CD14-positive monocyte (primary cell): Measurements from ENCODE around the gene GPC5. TPM values are rescaled to one million over a fixed set of nuclear protein-coding genes. Genes with fewer than 3 reads are reported as not detected.

ENCODE experiments used
- DNase-seq, 3 donors: peaks; one replicate each; pipeline ENCODE4 v3.0.0-alpha.2; 2011 to 2022
- H2AFZ ChIP-seq: 2 replicates; pipeline ENCODE4 v1.6.0; 2012; ENCODE audit warnings: mild to moderate bottlenecking, low read depth, low read length, inconsistent platforms; ENCODE audit not compliant: insufficient read depth, poor library complexity, severe bottlenecking
- H3K27ac ChIP-seq, 2 donors: 1 replicate in 1 of 2; 2 replicates in 1 of 2; pipeline ENCODE4 v1.5.1; 2012 to 2013; ENCODE audit warnings: low read length in 2 of 2, control low read depth in 1 of 2, inconsistent platforms in 1 of 2, low read depth in 1 of 2, mild to moderate bottlenecking in 1 of 2
- H3K27me3 ChIP-seq, 2 donors: one replicate each; pipeline versions ENCODE4 v1.6.0 to v1.6.1; 2011 to 2013; ENCODE audit warnings: low read length in 2 of 2; ENCODE audit not compliant: control insufficient read depth in 2 of 2, insufficient read depth in 2 of 2
- H3K36me3 ChIP-seq, 2 donors: replicated peaks in 1 of 2; 1 replicate in 1 of 2; 2 replicates in 1 of 2; pipeline versions ENCODE4 v1.5.1 to v1.6.1; 2012 to 2013; ENCODE audit warnings: low read length in 2 of 2, control low read depth in 1 of 2, inconsistent platforms in 1 of 2, mild to moderate bottlenecking in 1 of 2; ENCODE audit not compliant: insufficient read depth in 2 of 2, control insufficient read depth in 1 of 2
- H3K4me1 ChIP-seq, 2 donors: 1 replicate in 1 of 2; 2 replicates in 1 of 2; pipeline versions ENCODE4 v1.5.1 to v1.6.1; 2012 to 2013; ENCODE audit warnings: low read length in 2 of 2, control low read depth in 1 of 2, inconsistent platforms in 1 of 2, mild to moderate bottlenecking in 1 of 2, moderate library complexity in 1 of 2; ENCODE audit not compliant: insufficient read depth in 2 of 2, control insufficient read depth in 1 of 2
- H3K4me2 ChIP-seq: replicated peaks from 2 replicates; pipeline ENCODE3; 2012; ENCODE audit warnings: low read length, moderate library complexity, mild to moderate bottlenecking; ENCODE audit not compliant: poor library complexity, severe bottlenecking; ENCODE audit errors: extremely low read depth
- H3K4me3 ChIP-seq, 3 experiments: fragments of 200-600 bp in 1 of 3; sonication (generic) in 1 of 3; replicated peaks in 1 of 3; 1 replicate in 2 of 3; 2 replicates in 1 of 3; pipeline ENCODE4 v1.5.1; 2011 to 2013; ENCODE audit warnings: low read length in 3 of 3, mild to moderate bottlenecking in 3 of 3, control low read depth in 2 of 3, low read depth in 2 of 3, inconsistent platforms in 1 of 3, moderate library complexity in 1 of 3
- H3K79me2 ChIP-seq: 2 replicates; pipeline ENCODE4 v1.6.0; 2012; ENCODE audit warnings: mild to moderate bottlenecking, control low read depth, inconsistent platforms, low read length, moderate library complexity; ENCODE audit not compliant: insufficient read depth
- H3K9ac ChIP-seq: 2 replicates; pipeline ENCODE4 v1.6.0; 2017; ENCODE audit warnings: low read length, mild to moderate bottlenecking; ENCODE audit not compliant: insufficient read depth, poor library complexity, severe bottlenecking
- H3K9me3 ChIP-seq, 2 donors: replicated peaks in 1 of 2; 1 replicate in 1 of 2; 2 replicates in 1 of 2; pipeline versions ENCODE4 v1.5.1 to v1.6.1; 2012 to 2013; ENCODE audit warnings: low read length in 2 of 2, control low read depth in 1 of 2; ENCODE audit not compliant: control insufficient read depth in 1 of 2, insufficient read depth in 1 of 2
- H4K20me1 ChIP-seq: 2 replicates; pipeline ENCODE4 v1.6.0; 2012; ENCODE audit warnings: mild to moderate bottlenecking, low read length, control low read depth, moderate library complexity; ENCODE audit not compliant: insufficient read depth
- H3K27ac Mint-ChIP-seq, 7 donors: one replicate each; pipeline ENCODE4 v1.8.0; 2020; ENCODE audit warnings: mild to moderate bottlenecking in 7 of 7, mixed read lengths in 7 of 7, moderate library complexity in 6 of 7, inconsistent platforms in 2 of 7
- H3K27me3 Mint-ChIP-seq, 3 donors: one replicate each; pipeline ENCODE4 v1.8.0; 2021 to 2022; ENCODE audit warnings: low read depth in 3 of 3, mild to moderate bottlenecking in 3 of 3, mixed read lengths in 3 of 3, moderate library complexity in 3 of 3, inconsistent platforms in 1 of 3
- H3K36me3 Mint-ChIP-seq, 2 donors: one replicate each; pipeline ENCODE4 v1.8.0; 2020; ENCODE audit warnings: mixed read lengths in 2 of 2, inconsistent platforms in 1 of 2, mild to moderate bottlenecking in 1 of 2
- H3K4me1 Mint-ChIP-seq: one replicate; pipeline ENCODE4 v1.8.0; 2020; ENCODE audit warnings: mild to moderate bottlenecking, mixed read lengths
- H3K4me3 Mint-ChIP-seq, 2 donors: one replicate each; pipeline ENCODE4 v1.8.0; 2020; ENCODE audit warnings: mild to moderate bottlenecking in 2 of 2, mixed read lengths in 2 of 2, moderate library complexity in 1 of 2
- H3K9me3 Mint-ChIP-seq, 7 donors: one replicate each; pipeline ENCODE4 v1.8.0; 2020 to 2022; ENCODE audit warnings: mixed read lengths in 7 of 7, mild to moderate bottlenecking in 6 of 7, moderate library complexity in 6 of 7, inconsistent platforms in 2 of 7
- CTCF ChIP-seq: fragments of 200-600 bp; IDR thresholded peaks from one replicate; pipeline ENCODE4 v1.8.0; 2022; ENCODE audit warnings: antibody characterized with exemption, mild to moderate bottlenecking
- WGBS: methylation state at CpG from one replicate; pipeline ENCODE4 v1.1.5; 2013; ENCODE audit warnings: missing lambda C conversion rate; ENCODE audit not compliant: insufficient coverage; 5-methylcytosine and 5-hydroxymethylcytosine counted together
- intact Hi-C, 2 donors: fragments of 100-400 bp; cut with micrococcal nuclease; formaldehyde crosslinking; loops; one replicate each; pipeline versions ENCODE4 v1.15.0 to v1.15.1; 2023
- polyA plus RNA-seq, 3 donors: library from polyadenylated mRNA; depleted of rRNA in 1 of 3; unstranded in 2 of 3; stranded (reverse) in 1 of 3; fragments of 300-500 nt in 2 of 3; fragments of >200 nt in 1 of 3; fragmentation: Illumina TruSeq in 2 of 3; gene quantifications; 1 replicate in 2 of 3; 2 replicates in 1 of 3; pipeline ENCODE4 v1.2.3, GENCODE V29; 2012 to 2021

GPC5 gene
- polyA plus RNA-seq, 3 donors = not detected

GRCh38 chr13:91596842-91597241, 198.4 kb downstream of the GPC5 start:
- Mint-ChIP-seq H3K36me3 (no peaks in the 10 kb centered on the region), H3K27ac (no peak overlapping the region), H3K4me3 (no peak overlapping the region), H3K4me1 (no peaks in the 10 kb centered on the region), H3K9me3 (peaks cover 0 to 9% (median 3%) of the 10 kb centered on the region in 7 donors), H3K27me3 (no peaks in the 10 kb centered on the region)
- 83% methylated on average over 1 of the region's 2 CpGs for WGBS
- Histone ChIP-seq H3K4me1 (no peaks in the 10 kb centered on the region), H3K79me2 (no peaks in the 10 kb centered on the region), H4K20me1 (no peaks in the 10 kb centered on the region), H3K9me3 (peaks cover 5 to 11% of the 10 kb centered on the region in 2 donors), H3K36me3 (no peaks in the 10 kb centered on the region), H3K9ac (no peak overlapping the region), H3K27me3 (no peaks in the 10 kb centered on the region), H3K4me3 (no peak overlapping the region), H3K4me2 (no peak overlapping the region), H3K27ac (no peak overlapping the region), H2AFZ (no peak overlapping the region)
- intact Hi-C loops = no loop called here
- no peak for DNase-seq
- TF ChIP-seq CTCF = no peak

- H3K36me3 ChIP-seq = no peaks in the 10 kb centered on the region
- no peaks in the 10 kb centered on the region for H4K20me1 ChIP-seq
- Mint-ChIP-seq H3K4me1 (no peaks in the 10 kb centered on the region), H3K4me3 (no peak overlapping the region), H3K9me3 (peaks cover 0 to 4% (median 0%) of the 10 kb centered on the region in 7 donors), H3K27ac (no peak overlapping the region), H3K27me3 (no peaks in the 10 kb centered on the region), H3K36me3 (no peaks in the 10 kb centered on the region)
- H3K4me2 ChIP-seq = no peak overlapping the region
- no peaks in the 10 kb centered on the region for H3K9me3 ChIP-seq
- no peak for TF ChIP-seq CTCF
- DNase-seq = no peak
- H3K27me3 ChIP-seq = no peaks in the 10 kb centered on the region
- no peaks in the 10 kb centered on the region for H3K4me1 ChIP-seq
- H2AFZ ChIP-seq = no peak overlapping the region
- no peaks in the 10 kb centered on the region for H3K79me2 ChIP-seq
- H3K27ac ChIP-seq = no peak overlapping the region
- intact Hi-C loops = no loop called here
- no peak overlapping the region for H3K9ac ChIP-seq
- H3K4me3 ChIP-seq = no peak overlapping the region
Observed at GRCh38 chr13:91598655-91599054, 200.2 kb downstream of the GPC5 start.
